ENCODE results near the gene CIB4.

DNA sequence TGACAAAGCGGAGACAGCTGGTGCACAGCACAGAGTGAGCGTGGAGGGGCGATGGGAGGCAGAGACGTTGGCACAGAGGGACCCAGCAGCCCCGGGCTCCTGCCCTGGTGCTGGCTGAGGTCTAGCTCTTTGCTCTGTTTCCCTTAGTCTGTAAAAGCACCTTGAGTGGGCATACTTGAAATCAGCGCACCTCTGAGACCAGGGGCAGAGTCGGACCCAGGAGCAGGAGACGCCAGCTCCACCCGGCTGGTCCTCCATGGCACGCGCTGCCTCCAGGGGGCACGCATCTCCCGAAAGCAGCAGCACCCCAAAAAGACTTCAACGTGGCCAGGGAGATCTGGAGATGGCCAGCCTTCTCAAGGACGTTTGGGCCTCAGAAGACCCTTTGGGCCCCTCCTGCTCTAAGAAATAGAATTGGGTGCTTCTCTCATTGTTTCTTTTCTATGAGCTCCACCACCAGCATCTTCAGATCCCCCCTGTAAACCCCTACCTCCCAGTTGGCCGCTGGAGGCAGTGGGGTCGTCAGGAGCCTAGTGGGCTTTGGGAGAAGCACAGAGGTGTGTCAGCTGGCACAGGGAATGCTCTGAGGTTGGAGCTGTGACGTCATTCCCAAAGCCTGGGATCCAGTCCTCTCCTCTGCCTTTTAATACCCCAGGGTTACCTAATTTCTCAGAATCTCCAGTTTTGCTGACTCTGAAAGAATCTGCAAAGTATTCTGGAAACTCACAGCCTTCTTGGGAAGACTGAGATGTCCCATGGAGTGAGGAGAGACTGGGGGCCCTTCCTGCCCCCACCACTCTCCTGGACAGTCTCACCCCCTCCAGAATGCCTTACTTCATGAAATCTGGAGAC is 58.9 kb downstream of the CIB4 start:
- TF ChIP-seq, protein P1, sequence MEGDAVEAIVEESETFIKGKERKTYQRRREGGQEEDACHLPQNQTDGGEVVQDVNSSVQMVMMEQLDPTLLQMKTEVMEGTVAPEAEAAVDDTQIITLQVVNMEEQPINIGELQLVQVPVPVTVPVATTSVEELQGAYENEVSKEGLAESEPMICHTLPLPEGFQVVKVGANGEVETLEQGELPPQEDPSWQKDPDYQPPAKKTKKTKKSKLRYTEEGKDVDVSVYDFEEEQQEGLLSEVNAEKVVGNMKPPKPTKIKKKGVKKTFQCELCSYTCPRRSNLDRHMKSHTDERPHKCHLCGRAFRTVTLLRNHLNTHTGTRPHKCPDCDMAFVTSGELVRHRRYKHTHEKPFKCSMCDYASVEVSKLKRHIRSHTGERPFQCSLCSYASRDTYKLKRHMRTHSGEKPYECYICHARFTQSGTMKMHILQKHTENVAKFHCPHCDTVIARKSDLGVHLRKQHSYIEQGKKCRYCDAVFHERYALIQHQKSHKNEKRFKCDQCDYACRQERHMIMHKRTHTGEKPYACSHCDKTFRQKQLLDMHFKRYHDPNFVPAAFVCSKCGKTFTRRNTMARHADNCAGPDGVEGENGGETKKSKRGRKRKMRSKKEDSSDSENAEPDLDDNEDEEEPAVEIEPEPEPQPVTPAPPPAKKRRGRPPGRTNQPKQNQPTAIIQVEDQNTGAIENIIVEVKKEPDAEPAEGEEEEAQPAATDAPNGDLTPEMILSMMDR (conservative IDR thresholded peaks at IDR 0.05) = no peak
- TF ChIP-seq EZH2 (IDR thresholded peaks at IDR 0.05; ENCODE audit: low read depth) = no peak

Data from PC-9 (cell line).